HG03097 (cell line): Measurements from ENCODE around the gene PRPF8.
"Not testable (repeated sequence)": the region's sequence is repeated elsewhere in the genome, so short reads cannot be mapped to it uniquely, and the experiment has no call there.

ENCODE experiments used
- ATAC-seq: cut with Tn5 transposase; IDR thresholded peaks from one replicate; pipeline ENCODE4 v1.9.1; 2021; ENCODE audit not compliant: unreplicated experiment, low FRiP score

Gene PRPF8

DNA sequence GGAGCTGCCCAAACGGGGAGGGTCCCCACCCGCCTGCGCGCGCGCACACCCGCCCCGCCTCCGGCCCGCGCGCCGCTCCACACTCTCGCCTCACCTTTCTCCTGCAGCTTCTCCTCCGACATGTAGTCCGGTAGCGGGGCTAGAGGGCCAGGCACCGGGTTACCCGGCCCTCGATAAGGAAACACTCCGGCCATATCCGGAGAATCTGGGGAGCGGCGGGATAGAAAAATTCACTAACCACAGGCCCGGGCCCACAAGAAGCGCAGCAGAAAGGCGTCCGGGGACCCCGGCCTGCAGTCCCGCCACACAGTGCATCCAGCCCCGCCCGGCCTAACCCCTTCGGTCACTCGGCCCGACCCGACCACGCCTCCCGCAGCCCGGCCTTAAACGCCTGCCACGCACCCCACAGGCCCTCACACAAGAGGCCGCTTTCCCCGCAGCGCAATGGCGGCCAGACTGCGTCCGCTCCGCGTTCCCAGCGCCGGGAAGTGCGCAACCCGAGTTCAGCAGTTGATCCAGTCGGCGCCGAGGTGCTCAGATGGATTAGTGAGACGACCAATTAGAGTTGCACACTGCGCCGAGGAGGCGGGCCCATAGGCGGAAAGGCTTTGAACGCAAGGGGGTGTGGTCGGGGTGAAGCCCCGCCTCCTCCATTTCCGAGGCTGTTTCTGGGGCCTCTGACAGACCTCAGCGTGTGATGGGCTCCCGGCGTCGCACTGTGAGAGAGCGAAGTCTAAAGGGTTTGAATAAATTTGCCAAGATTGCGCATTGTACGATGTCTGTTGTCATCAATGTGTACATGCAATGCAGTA lies at the start of gene PRPF8:
Gene PRPF8, minus strand, starts transcription at position 490 of the 812 bp plus-strand sequence. Its CDS starts 296 bp downstream, at position 194.
- ATAC-seq = peak; percentile 96

DNA sequence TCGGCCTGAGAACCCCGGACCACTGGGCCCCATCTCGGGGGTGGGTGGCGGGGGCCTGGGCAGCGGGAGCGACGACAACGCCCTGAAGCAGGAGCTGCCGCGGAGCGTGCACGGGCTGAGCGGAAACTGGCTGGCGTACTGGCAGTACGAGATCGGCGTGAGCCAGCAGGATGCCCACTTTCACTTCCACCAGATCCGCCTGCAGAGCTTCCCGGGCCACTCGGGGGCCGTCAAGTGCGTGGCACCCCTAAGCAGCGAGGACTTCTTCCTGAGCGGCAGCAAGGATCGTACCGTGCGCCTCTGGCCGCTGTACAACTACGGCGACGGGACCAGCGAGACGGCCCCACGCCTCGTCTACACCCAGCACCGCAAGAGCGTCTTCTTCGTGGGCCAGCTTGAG lies 49.1 kb upstream of the PRPF8 start:
- ATAC-seq = no peak

DNA sequence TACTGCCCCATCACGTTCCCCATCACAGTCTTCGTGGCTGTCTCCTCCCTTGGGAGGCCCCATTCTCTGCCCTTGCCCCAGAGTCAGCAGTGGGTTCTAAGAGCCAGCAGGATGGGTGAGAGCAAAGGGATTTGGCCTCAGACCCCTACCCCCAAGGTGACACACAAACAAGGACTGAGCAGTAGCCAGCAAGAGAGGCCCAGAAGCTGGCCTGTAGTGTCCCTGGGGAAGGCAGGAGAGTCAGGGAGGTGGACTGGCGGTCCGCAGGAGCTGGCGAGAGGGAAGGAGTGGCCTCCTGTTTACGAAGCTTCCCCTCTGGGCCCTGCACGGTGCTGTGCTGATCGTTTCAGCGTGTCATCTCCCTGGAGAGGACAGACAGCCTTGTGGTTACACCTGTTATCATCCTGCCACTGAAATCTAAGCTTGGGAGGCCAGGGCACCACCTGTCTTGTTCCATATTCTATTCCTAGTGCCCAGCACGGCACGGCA lies 48.2 kb upstream of the PRPF8 start:
- ATAC-seq = no peak

- no peak for ATAC-seq
Measured at GRCh38 chr17:1732241-1732832, 47.7 kb upstream of the PRPF8 start.

DNA sequence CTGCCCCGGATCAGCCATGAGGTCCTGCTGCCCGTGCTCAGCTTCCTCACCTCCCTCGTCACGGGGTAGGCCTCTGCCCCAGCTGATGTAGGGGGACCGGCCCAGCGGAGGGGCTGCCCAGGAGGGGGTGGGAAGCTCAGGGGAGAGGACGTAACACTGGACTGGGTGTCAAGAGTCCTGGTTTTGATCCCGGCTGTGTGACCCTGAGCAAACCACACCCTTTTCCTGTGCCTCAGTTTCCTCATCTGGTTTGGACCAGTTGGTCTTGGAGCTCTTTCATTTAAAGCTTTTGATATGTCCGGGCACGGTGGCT lies 46.5 kb upstream of the PRPF8 start:
- no peak for ATAC-seq

- no peak for ATAC-seq
Measured at GRCh38 chr17:1730326-1731193, 45.9 kb upstream of the PRPF8 start.

- ATAC-seq = no peak
Measured at GRCh38 chr17:1729966-1730325, 45.3 kb upstream of the PRPF8 start.

GRCh38 chr17:1727876-1728630 lies 43.4 kb upstream of the PRPF8 start:
- ATAC-seq = no peak

GRCh38 chr17:1727258-1727789 lies 42.7 kb upstream of the PRPF8 start:
- ATAC-seq = no peak

- ATAC-seq = no peak
Measured at GRCh38 chr17:1726626-1727257, 42.1 kb upstream of the PRPF8 start.

DNA sequence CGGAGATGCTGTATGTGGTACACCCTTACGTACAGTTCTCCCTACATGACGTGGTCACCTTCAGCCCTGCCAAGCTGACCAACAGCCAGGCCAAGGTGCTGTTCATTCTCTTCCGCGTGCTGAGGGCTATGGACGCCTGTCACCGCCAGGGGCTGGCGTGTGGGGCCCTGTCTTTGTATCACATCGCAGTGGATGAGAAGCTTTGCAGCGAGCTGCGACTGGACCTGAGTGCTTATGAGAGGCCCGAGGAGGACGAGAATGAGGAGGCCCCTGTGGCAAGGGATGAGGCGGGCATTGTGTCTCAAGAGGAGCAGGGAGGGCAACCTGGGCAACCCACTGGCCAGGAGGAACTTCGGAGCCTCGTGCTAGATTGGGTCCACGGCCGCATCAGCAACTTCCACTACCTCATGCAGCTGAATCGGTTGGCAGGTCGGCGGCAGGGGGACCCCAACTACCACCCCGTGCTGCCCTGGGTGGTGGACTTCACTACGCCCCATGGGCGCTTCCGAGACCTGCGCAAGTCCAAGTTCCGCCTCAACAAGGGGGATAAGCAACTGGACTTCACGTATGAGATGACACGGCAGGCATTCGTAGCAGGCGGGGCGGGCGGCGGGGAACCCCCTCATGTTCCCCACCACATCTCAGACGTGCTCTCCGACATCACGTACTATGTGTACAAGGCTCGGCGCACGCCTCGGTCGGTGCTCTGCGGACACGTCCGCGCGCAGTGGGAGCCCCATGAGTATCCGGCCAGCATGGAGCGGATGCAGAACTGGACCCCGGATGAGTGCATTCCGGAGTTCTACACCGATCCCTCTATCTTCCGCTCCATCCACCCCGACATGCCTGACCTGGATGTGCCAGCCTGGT lies 41.2 kb upstream of the PRPF8 start:
- no peak for ATAC-seq

DNA sequence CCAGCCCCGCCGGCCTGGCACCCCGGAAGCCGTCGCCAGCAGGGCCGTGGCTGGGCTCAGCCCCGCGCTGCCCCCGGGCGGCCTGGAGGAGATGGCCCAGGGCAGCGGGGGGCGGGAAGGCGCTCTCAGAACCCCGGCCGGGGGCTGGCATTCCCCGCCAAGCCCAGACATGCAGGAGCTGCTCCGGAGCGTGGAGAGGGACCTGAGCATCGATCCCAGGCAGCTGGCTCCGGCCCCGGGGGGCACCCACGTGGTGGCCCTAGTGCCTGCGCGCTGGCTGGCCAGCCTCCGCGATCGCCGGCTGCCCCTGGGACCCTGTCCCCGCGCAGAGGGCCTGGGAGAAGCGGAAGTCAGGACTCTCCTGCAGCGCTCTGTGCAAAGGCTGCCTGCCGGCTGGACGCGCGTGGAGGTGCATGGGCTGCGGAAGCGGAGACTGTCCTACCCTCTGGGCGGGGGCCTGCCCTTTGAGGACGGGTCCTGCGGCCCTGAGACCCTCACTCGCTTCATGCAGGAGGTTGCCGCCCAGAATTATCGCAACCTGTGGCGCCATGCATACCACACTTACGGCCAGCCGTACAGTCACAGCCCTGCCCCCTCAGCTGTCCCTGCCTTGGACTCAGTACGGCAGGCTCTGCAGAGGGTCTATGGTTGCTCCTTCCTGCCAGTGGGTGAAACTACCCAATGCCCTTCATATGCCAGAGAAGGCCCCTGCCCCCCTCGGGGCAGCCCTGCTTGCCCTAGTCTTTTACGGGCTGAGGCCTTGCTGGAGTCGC lies 40.4 kb upstream of the PRPF8 start:
- ATAC-seq = peak; percentile 28

DNA sequence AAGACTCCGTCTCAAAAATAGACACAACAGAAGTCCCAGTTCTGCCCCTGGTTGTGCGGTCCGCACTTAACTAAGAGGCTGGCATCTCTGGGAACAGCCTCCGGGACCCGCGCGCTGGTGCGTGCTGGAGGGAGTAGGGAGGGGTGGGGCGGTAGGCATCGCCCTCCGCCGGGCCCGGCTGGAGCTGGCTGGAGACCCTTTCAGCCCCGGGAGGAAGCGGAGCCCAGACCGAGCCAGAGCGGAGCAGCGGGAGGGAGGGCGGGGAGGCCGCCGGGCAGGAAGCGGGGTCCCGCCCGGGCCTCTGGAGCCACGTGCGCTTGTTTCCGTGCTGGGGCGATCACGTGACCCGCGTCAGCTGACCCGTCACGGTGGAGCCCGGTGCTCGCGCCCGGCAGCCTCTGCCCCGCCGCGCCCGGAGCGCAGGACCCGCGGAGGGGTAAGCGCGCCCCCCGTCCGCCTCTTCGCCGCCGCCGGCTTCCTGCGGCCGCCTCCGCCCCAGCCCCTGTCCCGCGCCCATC lies 39.7 kb upstream of the PRPF8 start, which contains the start of gene WDR81:
Gene WDR81, plus strand, starts transcription at position 354 of the 518 bp plus-strand sequence. CDS start 256 bp downstream, outside the sequence.
- peak; percentile 37 for ATAC-seq

DNA sequence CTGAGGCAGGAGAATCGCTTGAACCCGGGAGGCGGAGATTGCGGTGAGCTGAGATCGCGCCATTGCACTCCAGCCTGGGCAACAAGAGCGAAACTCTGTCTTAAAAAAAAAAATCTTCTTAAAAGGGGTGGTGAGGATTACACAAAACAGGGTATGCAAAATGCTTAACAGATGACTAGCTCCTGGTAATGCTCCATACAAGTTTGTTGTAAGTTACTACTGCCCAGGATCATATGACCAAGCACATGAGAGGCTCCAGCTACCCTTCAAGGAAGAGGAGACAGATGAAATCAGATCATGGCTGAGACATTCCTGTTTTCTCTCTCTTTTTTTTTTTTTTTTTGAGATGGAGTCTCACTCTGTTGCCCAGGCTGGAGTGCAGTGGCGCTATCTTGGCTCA lies 37.4 kb upstream of the PRPF8 start:
- not testable (repeated sequence) for ATAC-seq

- no peak for ATAC-seq
Measured at GRCh38 chr17:1720856-1721386, 36.3 kb upstream of the PRPF8 start.

GRCh38 chr17:1718362-1719165 lies 33.9 kb upstream of the PRPF8 start:
- no peak for ATAC-seq
